ENCODE data around the gene COL9A1. TPM values are rescaled to one million over a fixed set of nuclear protein-coding genes. Genes with fewer than 3 reads are reported as not detected.

The COL9A1 gene
- total and polyA plus RNA-seq, 9 donors: 0.04 to 1.2 (median 0.15) TPM; not detected in 5

- no peak for DNase-seq
- 18 to 46% (median 19%) methylated on average over 1 of the region's 1 CpG for WGBS, 3 donors
- H3K27me3 ChIP-seq: no peaks in the 10 kb centered on the region
- no peaks in the 10 kb centered on the region for H3K4me1 ChIP-seq (ENCODE audit: insufficient read depth)
- no peak for TF ChIP-seq EP300 (IDR thresholded peaks at IDR 0.05)
- intact Hi-C loops (cut with DNase I): loop anchor here in 1 of 4 donors (10.0 kb wide), 1 partner anchor 1115 kb away; no protein-coding TSS in a partner anchor
- H3K36me3 ChIP-seq: no peaks in the 10 kb centered on the region
- no peak overlapping the region for H3K27ac ChIP-seq
- no peak overlapping the region for H3K4me3 ChIP-seq
- H3K9me3 ChIP-seq: no peaks in the 10 kb centered on the region
Measured at GRCh38 chr6:70219943-70220613, 82.8 kb downstream of the COL9A1 start.

GRCh38 chr6:70216767-70217166, 86.1 kb downstream of the COL9A1 start:
- WGBS, 3 donors: 69 to 79% (median 72%) methylated on average over 6 to 8 of the region's 8 CpGs
- Histone ChIP-seq H3K9me3 (no peaks in the 10 kb centered on the region), H3K4me3 (no peak overlapping the region), H3K27ac (no peak overlapping the region), H3K4me1 (ENCODE audit: insufficient read depth) (no peaks in the 10 kb centered on the region), H3K27me3 (no peaks in the 10 kb centered on the region), H3K36me3 (no peaks in the 10 kb centered on the region)
- intact Hi-C loops (cut with DNase I): loop anchor here in 1 of 4 donors (10.0 kb wide), 1 partner anchor 1118 kb away; no protein-coding TSS in a partner anchor
- no peak for TF ChIP-seq CTCF (IDR thresholded peaks at IDR 0.05)
- no peak for DNase-seq

GRCh38 chr6:70215460-70216108, 87.3 kb downstream of the COL9A1 start:
- TF ChIP-seq EP300 (IDR thresholded peaks at IDR 0.05): no peak
- TF ChIP-seq POLR2A (IDR thresholded peaks at IDR 0.05): no peak
- TF ChIP-seq CTCF (IDR thresholded peaks at IDR 0.05): no peak
- Histone ChIP-seq H3K36me3 (no peaks in the 10 kb centered on the region), H3K4me3 (no peak overlapping the region), H3K27me3 (no peaks in the 10 kb centered on the region), H3K9me3 (no peaks in the 10 kb centered on the region), H3K27ac (no peak overlapping the region), H3K4me1 (ENCODE audit: insufficient read depth) (no peaks in the 10 kb centered on the region)
- DNase-seq: no peak
- WGBS, 3 donors: 80 to 86% (median 85%) methylated on average over 4 of the region's 4 CpGs
- intact Hi-C loops (cut with DNase I): loop anchor here in 1 of 4 donors (10.0 kb wide), 1 partner anchor 1119 kb away; no protein-coding TSS in a partner anchor

GRCh38 chr6:70210462-70210861, 92.4 kb downstream of the COL9A1 start:
- Histone ChIP-seq H3K9me3 (no peaks in the 10 kb centered on the region), H3K4me3 (no peak overlapping the region), H3K4me1 (ENCODE audit: insufficient read depth) (no peaks in the 10 kb centered on the region), H3K27ac (no peak overlapping the region), H3K36me3 (no peaks in the 10 kb centered on the region), H3K27me3 (no peaks in the 10 kb centered on the region)
- WGBS, 3 donors: 44 to 49% (median 46%) methylated on average over 2 of the region's 2 CpGs
- no peak for DNase-seq
- intact Hi-C loops (cut with DNase I): loop anchor here in 1 of 4 donors (10.0 kb wide), 1 partner anchor 1124 kb away; no protein-coding TSS in a partner anchor
- TF ChIP-seq POLR2A (IDR thresholded peaks at IDR 0.05) (no peak), CTCF (IDR thresholded peaks at IDR 0.05) (no peak), EP300 (IDR thresholded peaks at IDR 0.05) (no peak)

Data from ovary (tissue), 9 donors.